ENCODE results near the gene DRGX.

DRGX gene

GRCh38 chr10:49327036-49327813 lies 68.7 kb downstream of the DRGX start:
- H3K36me3 ChIP-seq (ENCODE audit: insufficient read depth, low read depth, low read length): no peaks in the 10 kb centered on the region
- H3K27me3 ChIP-seq (ENCODE audit: insufficient read depth, low read length): no peaks in the 10 kb centered on the region
- no peak overlapping the region for H3K27ac ChIP-seq (ENCODE audit: low read length)
- no peaks in the 10 kb centered on the region for H3K9me3 ChIP-seq (ENCODE audit: insufficient read depth, low read depth, low read length)
- H3K9ac ChIP-seq (ENCODE audit: low read depth, low read length): no peak overlapping the region
- H3K4me1 ChIP-seq (ENCODE audit: insufficient read depth, low read length): no peaks in the 10 kb centered on the region
- H3K4me3 ChIP-seq (ENCODE audit: low read length): no peak overlapping the region

GRCh38 chr10:49325916-49326783 lies 69.7 kb downstream of the DRGX start:
- no peak overlapping the region for H3K4me3 ChIP-seq (ENCODE audit: low read length)
- H3K4me1 ChIP-seq (ENCODE audit: insufficient read depth, low read length): no peaks in the 10 kb centered on the region
- H3K36me3 ChIP-seq (ENCODE audit: insufficient read depth, low read depth, low read length): no peaks in the 10 kb centered on the region
- H3K27me3 ChIP-seq (ENCODE audit: insufficient read depth, low read length): no peaks in the 10 kb centered on the region
- H3K9me3 ChIP-seq (ENCODE audit: insufficient read depth, low read depth, low read length): no peaks in the 10 kb centered on the region
- H3K27ac ChIP-seq (ENCODE audit: low read length): no peak overlapping the region
- H3K9ac ChIP-seq (ENCODE audit: low read depth, low read length): no peak overlapping the region

- H3K27ac ChIP-seq (ENCODE audit: low read length): no peak overlapping the region
- H3K4me3 ChIP-seq (ENCODE audit: low read length): no peak overlapping the region
- no peak overlapping the region for H3K9ac ChIP-seq (ENCODE audit: low read depth, low read length)
- no peaks in the 10 kb centered on the region for H3K36me3 ChIP-seq (ENCODE audit: insufficient read depth, low read depth, low read length)
- H3K9me3 ChIP-seq (ENCODE audit: insufficient read depth, low read depth, low read length): no peaks in the 10 kb centered on the region
- H3K4me1 ChIP-seq (ENCODE audit: insufficient read depth, low read length): no peaks in the 10 kb centered on the region
- no peaks in the 10 kb centered on the region for H3K27me3 ChIP-seq (ENCODE audit: insufficient read depth, low read length)
These were observed 70.6 kb downstream of the DRGX start for GRCh38 chr10:49325131-49325915.

- Histone ChIP-seq H3K27me3 (ENCODE audit: insufficient read depth, low read length) (no peaks in the 10 kb centered on the region), H3K9me3 (ENCODE audit: insufficient read depth, low read depth, low read length) (no peaks in the 10 kb centered on the region)
These were observed 71.2 kb downstream of the DRGX start for GRCh38 chr10:49324711-49325110.

GRCh38 chr10:49323896-49324270 lies 72.0 kb downstream of the DRGX start:
- H3K4me3 ChIP-seq (ENCODE audit: low read length): no peak overlapping the region
- no peaks in the 10 kb centered on the region for H3K9me3 ChIP-seq (ENCODE audit: insufficient read depth, low read depth, low read length)
- H3K9ac ChIP-seq (ENCODE audit: low read depth, low read length): no peak overlapping the region
- H3K27me3 ChIP-seq (ENCODE audit: insufficient read depth, low read length): no peaks in the 10 kb centered on the region
- no peak overlapping the region for H3K27ac ChIP-seq (ENCODE audit: low read length)
- no peaks in the 10 kb centered on the region for H3K36me3 ChIP-seq (ENCODE audit: insufficient read depth, low read depth, low read length)
- no peaks in the 10 kb centered on the region for H3K4me1 ChIP-seq (ENCODE audit: insufficient read depth, low read length)

More at GRCh38 chr10:49324711-49325110, 71.2 kb downstream of the DRGX start:
- Histone ChIP-seq H3K9ac (ENCODE audit: low read depth, low read length) (no peak overlapping the region), H3K4me1 (ENCODE audit: insufficient read depth, low read length) (no peaks in the 10 kb centered on the region), H3K27ac (ENCODE audit: low read length) (no peak overlapping the region), H3K36me3 (ENCODE audit: insufficient read depth, low read depth, low read length) (no peaks in the 10 kb centered on the region), H3K4me3 (ENCODE audit: low read length) (no peak overlapping the region)

DNA sequence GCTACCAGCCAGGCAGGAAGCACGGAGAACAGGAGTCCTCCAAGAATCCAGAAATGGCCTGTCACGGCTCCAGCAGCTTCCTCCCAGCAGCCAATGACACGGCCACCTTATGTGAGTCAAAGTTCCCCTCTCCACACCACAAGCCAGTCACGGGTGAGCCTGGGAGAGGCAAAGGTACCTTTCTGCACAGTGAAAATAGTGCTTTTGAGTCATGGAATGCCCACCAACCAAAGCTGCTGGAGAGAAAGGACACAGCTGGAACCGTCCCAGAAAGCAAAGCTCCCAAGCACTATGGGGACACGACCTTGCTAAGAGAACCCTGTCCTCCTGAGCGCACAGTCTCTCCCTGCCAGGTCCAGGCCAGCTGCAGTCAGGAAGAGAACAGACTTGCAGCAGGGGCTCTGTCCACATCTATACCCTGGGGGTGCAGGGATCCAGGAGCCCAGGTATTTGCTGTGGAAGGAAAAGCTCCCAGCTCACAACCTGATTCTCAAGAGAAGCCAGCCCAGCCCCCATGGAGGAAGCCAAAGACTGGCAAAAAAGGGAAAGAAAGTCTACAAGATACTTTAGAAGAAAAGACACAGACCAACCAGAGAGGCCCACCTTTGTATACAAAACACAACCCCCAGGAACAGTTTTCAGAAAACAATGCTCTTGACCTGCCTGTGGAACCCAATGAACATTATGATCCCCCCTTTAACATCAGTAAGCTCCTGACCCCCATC lies 72.6 kb downstream of the DRGX start:
- no peak overlapping the region for H3K4me3 ChIP-seq (ENCODE audit: low read length)
- H3K36me3 ChIP-seq (ENCODE audit: insufficient read depth, low read depth, low read length): no peaks in the 10 kb centered on the region
- no peaks in the 10 kb centered on the region for H3K27me3 ChIP-seq (ENCODE audit: insufficient read depth, low read length)
- no peaks in the 10 kb centered on the region for H3K9me3 ChIP-seq (ENCODE audit: insufficient read depth, low read depth, low read length)
- no peaks in the 10 kb centered on the region for H3K4me1 ChIP-seq (ENCODE audit: insufficient read depth, low read length)
- H3K9ac ChIP-seq (ENCODE audit: low read depth, low read length): no peak overlapping the region
- H3K27ac ChIP-seq (ENCODE audit: low read length): no peak overlapping the region

DNA sequence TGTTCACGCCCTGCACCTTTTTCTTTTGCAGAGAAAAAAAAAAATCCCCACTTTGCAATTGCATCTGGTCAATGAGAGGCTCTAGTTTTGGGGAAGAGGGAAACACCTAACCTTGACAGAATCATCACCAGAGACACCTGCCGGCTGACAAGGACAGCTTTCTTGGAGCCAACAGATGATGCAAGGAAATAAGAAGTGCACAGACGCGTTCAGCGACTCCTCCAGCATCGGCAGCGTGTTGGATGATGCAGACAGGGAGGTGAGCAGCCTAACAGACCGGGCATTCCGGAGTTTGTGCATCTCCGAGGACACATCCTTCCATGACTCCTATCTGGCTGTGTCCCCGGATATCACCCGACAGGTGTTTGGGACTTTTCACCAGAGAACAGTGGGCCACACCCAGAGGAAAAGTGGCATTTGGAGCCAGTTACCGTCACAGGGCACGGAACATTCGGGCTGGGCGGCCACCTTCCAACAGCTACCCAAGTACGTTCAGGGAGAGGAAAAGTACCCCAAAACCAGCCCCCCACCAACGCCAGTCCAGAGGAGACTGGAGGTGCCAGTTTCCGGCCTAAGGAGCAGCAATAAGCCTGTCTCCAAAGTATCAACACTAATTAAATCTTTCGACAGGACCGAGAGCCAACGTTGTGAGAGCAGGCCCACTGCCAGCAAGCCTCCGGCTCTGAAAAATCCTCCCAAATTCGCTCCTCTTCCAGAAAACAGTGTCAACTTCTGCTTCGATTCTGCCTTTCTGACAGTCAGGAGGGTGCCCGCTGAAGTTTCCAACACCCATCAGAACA lies 73.3 kb downstream of the DRGX start:
- no peak overlapping the region for H3K27ac ChIP-seq (ENCODE audit: low read length)
- no peaks in the 10 kb centered on the region for H3K27me3 ChIP-seq (ENCODE audit: insufficient read depth, low read length)
- no peak overlapping the region for H3K4me3 ChIP-seq (ENCODE audit: low read length)
- H3K36me3 ChIP-seq (ENCODE audit: insufficient read depth, low read depth, low read length): no peaks in the 10 kb centered on the region
- no peaks in the 10 kb centered on the region for H3K9me3 ChIP-seq (ENCODE audit: insufficient read depth, low read depth, low read length)
- no peaks in the 10 kb centered on the region for H3K4me1 ChIP-seq (ENCODE audit: insufficient read depth, low read length)
- H3K9ac ChIP-seq (ENCODE audit: low read depth, low read length): no peak overlapping the region

GRCh38 chr10:49321021-49321420 lies 74.9 kb downstream of the DRGX start:
- Histone ChIP-seq H3K9me3 (ENCODE audit: insufficient read depth, low read depth, low read length) (no peaks in the 10 kb centered on the region), H3K4me3 (ENCODE audit: low read length) (no peak overlapping the region), H3K27me3 (ENCODE audit: insufficient read depth, low read length) (no peaks in the 10 kb centered on the region), H3K27ac (ENCODE audit: low read length) (no peak overlapping the region), H3K4me1 (ENCODE audit: insufficient read depth, low read length) (no peaks in the 10 kb centered on the region), H3K9ac (ENCODE audit: low read depth, low read length) (no peak overlapping the region), H3K36me3 (ENCODE audit: insufficient read depth, low read depth, low read length) (no peaks in the 10 kb centered on the region)

DNA sequence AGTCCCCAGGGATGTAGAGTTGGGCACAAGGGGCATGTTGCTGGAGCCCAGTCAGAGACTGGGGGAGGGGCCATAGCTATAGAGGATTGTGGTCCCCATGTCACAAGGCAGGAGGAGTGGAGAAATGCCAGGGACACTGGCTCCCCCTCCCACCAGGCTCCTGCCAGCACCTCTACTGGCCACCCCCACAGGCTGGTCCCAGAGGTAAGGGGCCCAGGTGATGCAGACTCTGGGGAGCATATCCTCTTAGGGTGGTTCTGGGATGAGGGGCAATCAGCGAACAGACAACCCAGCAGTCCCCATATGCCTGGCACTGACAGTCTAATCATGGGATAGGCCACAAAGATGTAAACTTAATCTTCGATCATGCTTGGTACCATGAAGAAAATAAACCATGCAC lies 75.7 kb downstream of the DRGX start:
- Histone ChIP-seq H3K27ac (ENCODE audit: low read length) (no peak overlapping the region), H3K4me3 (ENCODE audit: low read length) (no peak overlapping the region), H3K4me1 (ENCODE audit: insufficient read depth, low read length) (no peaks in the 10 kb centered on the region), H3K36me3 (ENCODE audit: insufficient read depth, low read depth, low read length) (no peaks in the 10 kb centered on the region), H3K27me3 (ENCODE audit: insufficient read depth, low read length) (no peaks in the 10 kb centered on the region), H3K9me3 (ENCODE audit: insufficient read depth, low read depth, low read length) (no peaks in the 10 kb centered on the region), H3K9ac (ENCODE audit: low read depth, low read length) (no peak overlapping the region)

DNA sequence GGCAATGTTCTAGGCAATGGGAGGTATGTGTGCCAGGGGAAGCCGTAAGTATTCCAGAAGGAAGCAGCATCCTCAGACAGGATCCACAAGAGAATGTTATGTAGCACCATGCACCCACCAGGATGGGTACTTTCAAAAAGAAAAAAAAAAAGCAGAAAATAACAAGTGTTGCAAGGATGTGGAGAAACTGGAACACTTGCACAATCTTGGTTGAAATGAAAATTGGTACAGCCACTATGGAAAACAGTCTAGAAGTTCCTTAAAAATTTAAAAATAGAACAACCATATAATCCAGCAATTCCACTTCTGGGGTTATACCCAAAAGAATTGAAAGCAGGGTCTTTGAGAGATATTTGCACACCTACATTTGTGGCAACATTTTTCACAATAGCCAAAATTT lies 76.7 kb downstream of the DRGX start:
- no peak overlapping the region for H3K4me3 ChIP-seq (ENCODE audit: low read length)
- no peaks in the 10 kb centered on the region for H3K36me3 ChIP-seq (ENCODE audit: insufficient read depth, low read depth, low read length)
- H3K27me3 ChIP-seq (ENCODE audit: insufficient read depth, low read length): no peaks in the 10 kb centered on the region

More for the DNA sequence above, 76.7 kb downstream of the DRGX start:
- no peak overlapping the region for H3K9ac ChIP-seq (ENCODE audit: low read depth, low read length)
- no peaks in the 10 kb centered on the region for H3K9me3 ChIP-seq (ENCODE audit: insufficient read depth, low read depth, low read length)
- no peaks in the 10 kb centered on the region for H3K4me1 ChIP-seq (ENCODE audit: insufficient read depth, low read length)
- no peak overlapping the region for H3K27ac ChIP-seq (ENCODE audit: low read length)
